ENCODE data around the gene TNS3. TPM values are rescaled to one million over a fixed set of nuclear protein-coding genes. Genes with fewer than 3 reads are reported as not detected.

The TNS3 gene
- total RNA-seq, 1 experiment from 2014 or later: 9.5 TPM

GRCh38 chr7:47458486-47458885 is 123.4 kb downstream of the TNS3 start:
- H3K56ac ChIP-seq (ENCODE audit: insufficient read length, low read depth, low read length): no peak overlapping the region
- no peak overlapping the region for H3K4ac ChIP-seq (ENCODE audit: low read depth, low read length)
- H2BK20ac ChIP-seq (ENCODE audit: low read depth, low read length, poor library complexity, severe bottlenecking): no peak overlapping the region
- no peak overlapping the region for H2AK5ac ChIP-seq (ENCODE audit: insufficient read length, low read length)
- Mint-ChIP-seq H3K9me3 (no peaks in the 10 kb centered on the region), H3K27me3 (ENCODE audit: low read depth) (peaks cover 35% of the 10 kb centered on the region), H3K27ac (no peak overlapping the region), H3K4me1 (peaks cover 14 to 32% of the 10 kb centered on the region in 2 experiments), H3K36me3 (ENCODE audit: insufficient read depth in 1 of 3, low read depth in 3 of 3) (no peaks in the 10 kb centered on the region), H3K4me3 (no peak overlapping the region)
- no peak overlapping the region for H4K8ac ChIP-seq (replicated peaks; ENCODE audit: insufficient read length, low read depth, low read length)
- H3T11ph ChIP-seq (ENCODE audit: low read length): no peak overlapping the region
- H2BK15ac ChIP-seq (ENCODE audit: low read depth, low read length): no peak overlapping the region
- no peaks in the 10 kb centered on the region for H3K4me1 ChIP-seq (ENCODE audit: insufficient read depth, low read length)
- H3K27me3 ChIP-seq (ENCODE audit: insufficient read depth, low read length): no peaks in the 10 kb centered on the region
- WGBS (ENCODE audit: extremely low coverage, insufficient read length, low lambda C conversion rate): no CpG with 5 or more reads among the region's 5 CpGs
- no peak overlapping the region for H4K91ac ChIP-seq (ENCODE audit: insufficient read length, low read depth, low read length)
- no peak overlapping the region for H4K5ac ChIP-seq (ENCODE audit: insufficient read length, low read depth, low read length)
- no peak overlapping the region for H3K18ac ChIP-seq (ENCODE audit: insufficient read length, low read depth, low read length)
- H4K20me1 ChIP-seq (ENCODE audit: control insufficient read depth, insufficient read depth, insufficient read length): no peaks in the 10 kb centered on the region
- no peaks in the 10 kb centered on the region for H3K9me3 ChIP-seq (ENCODE audit: control insufficient read depth, low read depth, low read length)
- no peak overlapping the region for H3K4me2 ChIP-seq (ENCODE audit: insufficient read depth, insufficient read length, low read length)
- TF ChIP-seq, protein P1, sequence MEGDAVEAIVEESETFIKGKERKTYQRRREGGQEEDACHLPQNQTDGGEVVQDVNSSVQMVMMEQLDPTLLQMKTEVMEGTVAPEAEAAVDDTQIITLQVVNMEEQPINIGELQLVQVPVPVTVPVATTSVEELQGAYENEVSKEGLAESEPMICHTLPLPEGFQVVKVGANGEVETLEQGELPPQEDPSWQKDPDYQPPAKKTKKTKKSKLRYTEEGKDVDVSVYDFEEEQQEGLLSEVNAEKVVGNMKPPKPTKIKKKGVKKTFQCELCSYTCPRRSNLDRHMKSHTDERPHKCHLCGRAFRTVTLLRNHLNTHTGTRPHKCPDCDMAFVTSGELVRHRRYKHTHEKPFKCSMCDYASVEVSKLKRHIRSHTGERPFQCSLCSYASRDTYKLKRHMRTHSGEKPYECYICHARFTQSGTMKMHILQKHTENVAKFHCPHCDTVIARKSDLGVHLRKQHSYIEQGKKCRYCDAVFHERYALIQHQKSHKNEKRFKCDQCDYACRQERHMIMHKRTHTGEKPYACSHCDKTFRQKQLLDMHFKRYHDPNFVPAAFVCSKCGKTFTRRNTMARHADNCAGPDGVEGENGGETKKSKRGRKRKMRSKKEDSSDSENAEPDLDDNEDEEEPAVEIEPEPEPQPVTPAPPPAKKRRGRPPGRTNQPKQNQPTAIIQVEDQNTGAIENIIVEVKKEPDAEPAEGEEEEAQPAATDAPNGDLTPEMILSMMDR (conservative IDR thresholded peaks at IDR 0.05): no peak
- H2BK12ac ChIP-seq (ENCODE audit: insufficient read length, low read depth, low read length): no peak overlapping the region
- H3K14ac ChIP-seq (ENCODE audit: insufficient read depth, low read length): no peak overlapping the region
- no peaks in the 10 kb centered on the region for H3K23me2 ChIP-seq (ENCODE audit: insufficient read length, low read depth, low read length, poor library complexity, severe bottlenecking)
- no peak for DNase-seq
- no peak overlapping the region for H3K23ac ChIP-seq (ENCODE audit: insufficient read length, low read depth, low read length)
- H3K79me1 ChIP-seq (ENCODE audit: insufficient read depth, low read depth, low read length, poor library complexity, severe bottlenecking): no peaks in the 10 kb centered on the region
- H2AFZ ChIP-seq (ENCODE audit: low read length): no peak overlapping the region
- H3K9ac ChIP-seq (ENCODE audit: extremely low read depth, insufficient read length, low read length): no peak overlapping the region
- no peak overlapping the region for H2BK5ac ChIP-seq (ENCODE audit: insufficient read length, low read length)
- H3K79me2 ChIP-seq (ENCODE audit: insufficient read depth, low read length): no peaks in the 10 kb centered on the region
- H2BK120ac ChIP-seq (ENCODE audit: low read depth, low read length, poor library complexity, severe bottlenecking): no peak overlapping the region
- no peak overlapping the region for H3K27ac ChIP-seq (ENCODE audit: insufficient read length, low read depth, low read length)
